ENCODE results near the gene C1orf232. TPM values are rescaled to one million over a fixed set of nuclear protein-coding genes. Genes with fewer than 3 reads are reported as not detected.

Gene C1orf232
- total and polyA plus RNA-seq, 2 of the 13 experiments (the other 11 are each of a cell fraction or from before 2014, with no cell fraction given): not detected

DNA sequence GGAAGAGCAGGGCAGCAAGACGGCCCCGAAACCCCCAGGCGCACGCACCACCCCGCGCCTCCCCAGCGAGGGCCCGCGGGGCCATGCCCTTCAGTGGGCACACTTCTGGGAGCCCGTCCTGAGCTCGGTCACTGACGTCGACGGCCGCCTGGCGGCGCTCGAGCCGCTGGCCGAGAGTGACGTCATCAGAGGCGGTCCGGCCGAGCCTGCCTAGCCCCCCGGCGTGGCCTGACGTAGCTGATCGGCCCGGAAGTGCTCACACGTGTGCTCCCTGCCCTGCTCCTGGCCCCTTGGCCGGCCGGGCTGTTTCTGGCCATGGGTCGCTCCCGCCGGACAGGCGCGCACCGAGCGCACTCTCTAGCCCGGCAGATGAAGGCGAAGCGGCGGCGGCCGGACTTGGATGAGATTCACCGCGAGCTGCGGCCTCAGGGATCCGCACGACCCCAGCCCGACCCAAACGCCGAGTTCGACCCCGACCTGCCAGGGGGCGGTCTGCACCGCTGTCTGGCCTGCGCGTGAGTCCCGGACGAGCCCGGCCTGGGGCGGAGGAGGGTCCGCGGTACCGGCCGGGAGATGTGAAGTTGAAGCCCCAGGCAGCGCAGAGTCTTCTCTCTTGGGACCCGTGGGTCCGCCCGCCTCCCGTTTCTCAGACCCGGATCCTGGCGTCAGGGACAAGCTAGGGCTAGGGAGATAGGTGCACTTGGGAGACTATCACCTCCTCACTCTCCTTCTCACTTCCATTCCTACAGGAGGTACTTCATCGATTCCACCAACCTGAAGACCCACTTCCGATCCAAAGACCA, 1.1 kb upstream of the C1orf232 start, which contains the start of gene ZNF593 (continued):
- TF ChIP-seq ZNF879 (CRISPR knock-in tag; IDR thresholded peaks at IDR 0.05): 0 out of 2 replicates have a peak, but pooled peaks have one; percentile 74
- peak; percentile 84; the same call in 1 of the 2 replicates for TF ChIP-seq ZNF44 (CRISPR knock-in tag; IDR thresholded peaks at IDR 0.05)
- TF ChIP-seq, protein P1, sequence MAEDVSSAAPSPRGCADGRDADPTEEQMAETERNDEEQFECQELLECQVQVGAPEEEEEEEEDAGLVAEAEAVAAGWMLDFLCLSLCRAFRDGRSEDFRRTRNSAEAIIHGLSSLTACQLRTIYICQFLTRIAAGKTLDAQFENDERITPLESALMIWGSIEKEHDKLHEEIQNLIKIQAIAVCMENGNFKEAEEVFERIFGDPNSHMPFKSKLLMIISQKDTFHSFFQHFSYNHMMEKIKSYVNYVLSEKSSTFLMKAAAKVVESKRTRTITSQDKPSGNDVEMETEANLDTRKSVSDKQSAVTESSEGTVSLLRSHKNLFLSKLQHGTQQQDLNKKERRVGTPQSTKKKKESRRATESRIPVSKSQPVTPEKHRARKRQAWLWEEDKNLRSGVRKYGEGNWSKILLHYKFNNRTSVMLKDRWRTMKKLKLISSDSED (CRISPR knock-in tag; IDR thresholded peaks at IDR 0.05): no peak
- peak; percentile 87; the same call in 1 of the 2 replicates for TF ChIP-seq ZNF782 (CRISPR knock-in tag; IDR thresholded peaks at IDR 0.05; ENCODE audit: borderline replicate concordance)
- TF ChIP-seq, protein P2, sequence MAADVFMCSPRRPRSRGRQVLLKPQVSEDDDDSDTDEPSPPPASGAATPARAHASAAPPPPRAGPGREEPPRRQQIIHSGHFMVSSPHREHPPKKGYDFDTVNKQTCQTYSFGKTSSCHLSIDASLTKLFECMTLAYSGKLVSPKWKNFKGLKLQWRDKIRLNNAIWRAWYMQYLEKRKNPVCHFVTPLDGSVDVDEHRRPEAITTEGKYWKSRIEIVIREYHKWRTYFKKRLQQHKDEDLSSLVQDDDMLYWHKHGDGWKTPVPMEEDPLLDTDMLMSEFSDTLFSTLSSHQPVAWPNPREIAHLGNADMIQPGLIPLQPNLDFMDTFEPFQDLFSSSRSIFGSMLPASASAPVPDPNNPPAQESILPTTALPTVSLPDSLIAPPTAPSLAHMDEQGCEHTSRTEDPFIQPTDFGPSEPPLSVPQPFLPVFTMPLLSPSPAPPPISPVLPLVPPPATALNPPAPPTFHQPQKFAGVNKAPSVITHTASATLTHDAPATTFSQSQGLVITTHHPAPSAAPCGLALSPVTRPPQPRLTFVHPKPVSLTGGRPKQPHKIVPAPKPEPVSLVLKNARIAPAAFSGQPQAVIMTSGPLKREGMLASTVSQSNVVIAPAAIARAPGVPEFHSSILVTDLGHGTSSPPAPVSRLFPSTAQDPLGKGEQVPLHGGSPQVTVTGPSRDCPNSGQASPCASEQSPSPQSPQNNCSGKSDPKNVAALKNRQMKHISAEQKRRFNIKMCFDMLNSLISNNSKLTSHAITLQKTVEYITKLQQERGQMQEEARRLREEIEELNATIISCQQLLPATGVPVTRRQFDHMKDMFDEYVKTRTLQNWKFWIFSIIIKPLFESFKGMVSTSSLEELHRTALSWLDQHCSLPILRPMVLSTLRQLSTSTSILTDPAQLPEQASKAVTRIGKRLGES (CRISPR knock-in tag; IDR thresholded peaks at IDR 0.05; ENCODE audit: borderline replicate concordance): no peak
- TF ChIP-seq SP140L (CRISPR knock-in tag; IDR thresholded peaks at IDR 0.05; ENCODE audit: borderline replicate concordance): no peak; the same call in 1 of the 2 replicates
- TF ChIP-seq ZNF30 (CRISPR knock-in tag; IDR thresholded peaks at IDR 0.05): no peak
- peak; percentile 56; the same call in 1 of the 2 replicates for TF ChIP-seq GATA4 (IDR thresholded peaks at IDR 0.05; ENCODE audit: borderline replicate concordance, low read depth)
- TF ChIP-seq, protein P3, sequence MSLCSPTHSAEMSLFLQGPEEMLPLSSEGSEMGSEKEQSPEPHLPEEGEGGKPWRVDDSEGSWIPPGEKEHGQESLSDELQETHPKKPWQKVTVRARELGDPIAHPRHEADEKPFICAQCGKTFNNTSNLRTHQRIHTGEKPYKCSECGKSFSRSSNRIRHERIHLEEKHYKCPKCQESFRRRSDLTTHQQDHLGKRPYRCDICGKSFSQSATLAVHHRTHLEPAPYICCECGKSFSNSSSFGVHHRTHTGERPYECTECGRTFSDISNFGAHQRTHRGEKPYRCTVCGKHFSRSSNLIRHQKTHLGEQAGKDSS (CRISPR knock-in tag; IDR thresholded peaks at IDR 0.05; ENCODE audit: borderline replicate concordance, low read depth): peak; percentile 92; the same call in 1 of the 2 replicates
- peak; percentile 80; the same call in 1 of the 2 replicates for TF ChIP-seq ZNF274 (CRISPR knock-in tag; IDR thresholded peaks at IDR 0.05)
- TF ChIP-seq LCORL (IDR thresholded peaks at IDR 0.05): no peak
- peak; percentile 81 for TF ChIP-seq LCORL (CRISPR knock-in tag; IDR thresholded peaks at IDR 0.05)
- TF ChIP-seq, protein P4, sequence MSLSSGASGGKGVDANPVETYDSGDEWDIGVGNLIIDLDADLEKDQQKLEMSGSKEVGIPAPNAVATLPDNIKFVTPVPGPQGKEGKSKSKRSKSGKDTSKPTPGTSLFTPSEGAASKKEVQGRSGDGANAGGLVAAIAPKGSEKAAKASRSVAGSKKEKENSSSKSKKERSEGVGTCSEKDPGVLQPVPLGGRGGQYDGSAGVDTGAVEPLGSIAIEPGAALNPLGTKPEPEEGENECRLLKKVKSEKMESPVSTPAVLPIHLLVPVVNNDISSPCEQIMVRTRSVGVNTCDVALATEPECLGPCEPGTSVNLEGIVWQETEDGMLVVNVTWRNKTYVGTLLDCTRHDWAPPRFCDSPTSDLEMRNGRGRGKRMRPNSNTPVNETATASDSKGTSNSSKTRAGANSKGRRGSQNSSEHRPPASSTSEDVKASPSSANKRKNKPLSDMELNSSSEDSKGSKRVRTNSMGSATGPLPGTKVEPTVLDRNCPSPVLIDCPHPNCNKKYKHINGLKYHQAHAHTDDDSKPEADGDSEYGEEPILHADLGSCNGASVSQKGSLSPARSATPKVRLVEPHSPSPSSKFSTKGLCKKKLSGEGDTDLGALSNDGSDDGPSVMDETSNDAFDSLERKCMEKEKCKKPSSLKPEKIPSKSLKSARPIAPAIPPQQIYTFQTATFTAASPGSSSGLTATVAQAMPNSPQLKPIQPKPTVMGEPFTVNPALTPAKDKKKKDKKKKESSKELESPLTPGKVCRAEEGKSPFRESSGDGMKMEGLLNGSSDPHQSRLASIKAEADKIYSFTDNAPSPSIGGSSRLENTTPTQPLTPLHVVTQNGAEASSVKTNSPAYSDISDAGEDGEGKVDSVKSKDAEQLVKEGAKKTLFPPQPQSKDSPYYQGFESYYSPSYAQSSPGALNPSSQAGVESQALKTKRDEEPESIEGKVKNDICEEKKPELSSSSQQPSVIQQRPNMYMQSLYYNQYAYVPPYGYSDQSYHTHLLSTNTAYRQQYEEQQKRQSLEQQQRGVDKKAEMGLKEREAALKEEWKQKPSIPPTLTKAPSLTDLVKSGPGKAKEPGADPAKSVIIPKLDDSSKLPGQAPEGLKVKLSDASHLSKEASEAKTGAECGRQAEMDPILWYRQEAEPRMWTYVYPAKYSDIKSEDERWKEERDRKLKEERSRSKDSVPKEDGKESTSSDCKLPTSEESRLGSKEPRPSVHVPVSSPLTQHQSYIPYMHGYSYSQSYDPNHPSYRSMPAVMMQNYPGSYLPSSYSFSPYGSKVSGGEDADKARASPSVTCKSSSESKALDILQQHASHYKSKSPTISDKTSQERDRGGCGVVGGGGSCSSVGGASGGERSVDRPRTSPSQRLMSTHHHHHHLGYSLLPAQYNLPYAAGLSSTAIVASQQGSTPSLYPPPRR (CRISPR knock-in tag; IDR thresholded peaks at IDR 0.05; ENCODE audit: borderline replicate concordance): no peak
- no peak; the same call in 1 of the 2 replicates for TF ChIP-seq JUNB (CRISPR knock-in tag; IDR thresholded peaks at IDR 0.05; ENCODE audit: borderline replicate concordance)
- peak; percentile 94 for TF ChIP-seq MTF2 (CRISPR knock-in tag; IDR thresholded peaks at IDR 0.05; ENCODE audit: borderline replicate concordance)
- TF ChIP-seq ZNF788 (CRISPR knock-in tag; IDR thresholded peaks at IDR 0.05; ENCODE audit: borderline replicate concordance): peak; percentile 95; the same call in 1 of the 2 replicates
- TF ChIP-seq NR2C2 (CRISPR knock-in tag; IDR thresholded peaks at IDR 0.05; ENCODE audit: borderline replicate concordance): peak; percentile 97
- no peak for TF ChIP-seq KDM6A (CRISPR knock-in tag; IDR thresholded peaks at IDR 0.05; ENCODE audit: low read depth)
- no peak for TF ChIP-seq ZEB1 (IDR thresholded peaks at IDR 0.05; ENCODE audit: insufficient replicate concordance, low read depth)

All from HepG2 (cell line).